SK-N-SH (cell line): ENCODE data around the gene MYPOP.

ENCODE experiments used
- EP300 ChIP-seq, 2 experiments: IDR thresholded peaks; 2 replicates each; pipeline versions ENCODE4 v1.4.0 to v1.6.1; 2012; ENCODE audit warnings: borderline replicate concordance in 1 of 2, low read depth in 1 of 2, low read length in 1 of 2
- GATA2 ChIP-seq: sonication (generic); formaldehyde crosslinking; IDR thresholded peaks from 2 replicates; pipeline ENCODE4 v1.5.0; 2020; ENCODE audit warnings: mild to moderate bottlenecking, missing genetic modification reagents
- JUND ChIP-seq: IDR thresholded peaks from 2 replicates; pipeline ENCODE4 v1.4.0; 2012
- MXI1 ChIP-seq: IDR thresholded peaks from 2 replicates; pipeline ENCODE4 v1.6.1; 2012; ENCODE audit warnings: mild to moderate bottlenecking, low read depth, low read length, improper control_type of control experiment
- POLR2AphosphoS5 ChIP-seq: IDR thresholded peaks from 2 replicates; pipeline ENCODE4 v1.6.1; 2012; ENCODE audit warnings: low read depth, low read length
- RCOR1 ChIP-seq: fragments of 150-350 bp; IDR thresholded peaks from 2 replicates; pipeline ENCODE4 v1.6.1; 2017; ENCODE audit warnings: antibody characterized with exemption, low read length
- SMC3 ChIP-seq: IDR thresholded peaks from 2 replicates; pipeline ENCODE4 v1.6.1; 2012; ENCODE audit warnings: low read depth, low read length, improper control_type of control experiment
- TF ChIP-seq, protein P1 (sequence below): fragments of 200-600 bp; sonication (generic); IDR thresholded peaks from 2 replicates; pipeline ENCODE4 v1.6.1; 2017; ENCODE audit warnings: antibody characterized with exemption, mild to moderate bottlenecking, moderate library complexity
- TF ChIP-seq, protein P2 (sequence below): fragments of 150-350 bp; IDR thresholded peaks from 2 replicates; pipeline ENCODE4 v1.6.1; 2017; ENCODE audit warnings: antibody characterized with exemption, low read length, low read depth, borderline replicate concordance
- TF ChIP-seq, protein P3 (sequence below): IDR thresholded peaks from 2 replicates; pipeline ENCODE4 v1.4.0; 2012; ENCODE audit warnings: low read depth, borderline replicate concordance
- TF ChIP-seq, protein P4 (sequence below): IDR thresholded peaks from 2 replicates; pipeline ENCODE4 v1.6.1; 2012; ENCODE audit warnings: mild to moderate bottlenecking, low read depth, low read length, moderate library complexity

DNA sequence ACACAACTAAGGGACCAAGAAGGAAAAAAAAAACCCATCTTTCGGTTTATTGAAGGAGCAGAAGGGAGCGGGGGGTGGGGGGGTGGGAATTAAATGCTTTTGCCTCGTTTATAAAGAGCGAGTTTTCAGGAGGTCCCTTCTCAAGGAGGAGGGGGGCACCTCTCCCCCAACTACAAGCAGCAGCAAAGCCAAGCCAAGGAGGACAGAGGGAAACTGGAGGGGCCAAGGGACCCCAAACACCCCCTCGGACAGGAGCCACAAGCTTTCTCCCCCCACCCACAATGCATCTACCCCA lies 18.9 kb downstream of the MYPOP start:
- TF ChIP-seq, protein P1, sequence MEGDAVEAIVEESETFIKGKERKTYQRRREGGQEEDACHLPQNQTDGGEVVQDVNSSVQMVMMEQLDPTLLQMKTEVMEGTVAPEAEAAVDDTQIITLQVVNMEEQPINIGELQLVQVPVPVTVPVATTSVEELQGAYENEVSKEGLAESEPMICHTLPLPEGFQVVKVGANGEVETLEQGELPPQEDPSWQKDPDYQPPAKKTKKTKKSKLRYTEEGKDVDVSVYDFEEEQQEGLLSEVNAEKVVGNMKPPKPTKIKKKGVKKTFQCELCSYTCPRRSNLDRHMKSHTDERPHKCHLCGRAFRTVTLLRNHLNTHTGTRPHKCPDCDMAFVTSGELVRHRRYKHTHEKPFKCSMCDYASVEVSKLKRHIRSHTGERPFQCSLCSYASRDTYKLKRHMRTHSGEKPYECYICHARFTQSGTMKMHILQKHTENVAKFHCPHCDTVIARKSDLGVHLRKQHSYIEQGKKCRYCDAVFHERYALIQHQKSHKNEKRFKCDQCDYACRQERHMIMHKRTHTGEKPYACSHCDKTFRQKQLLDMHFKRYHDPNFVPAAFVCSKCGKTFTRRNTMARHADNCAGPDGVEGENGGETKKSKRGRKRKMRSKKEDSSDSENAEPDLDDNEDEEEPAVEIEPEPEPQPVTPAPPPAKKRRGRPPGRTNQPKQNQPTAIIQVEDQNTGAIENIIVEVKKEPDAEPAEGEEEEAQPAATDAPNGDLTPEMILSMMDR = no peak
- TF ChIP-seq POLR2AphosphoS5 (no peak), JUND (no peak), SMC3 (no peak), RCOR1 (no peak), EP300 (IDR thresholded peaks at IDR 0.05; ENCODE audit: borderline replicate concordance in 1 of 2, low read depth in 1 of 2, low read length in 1 of 2) (no peak), GATA2 (no peak), MXI1 (no peak)
- TF ChIP-seq, protein P2, sequence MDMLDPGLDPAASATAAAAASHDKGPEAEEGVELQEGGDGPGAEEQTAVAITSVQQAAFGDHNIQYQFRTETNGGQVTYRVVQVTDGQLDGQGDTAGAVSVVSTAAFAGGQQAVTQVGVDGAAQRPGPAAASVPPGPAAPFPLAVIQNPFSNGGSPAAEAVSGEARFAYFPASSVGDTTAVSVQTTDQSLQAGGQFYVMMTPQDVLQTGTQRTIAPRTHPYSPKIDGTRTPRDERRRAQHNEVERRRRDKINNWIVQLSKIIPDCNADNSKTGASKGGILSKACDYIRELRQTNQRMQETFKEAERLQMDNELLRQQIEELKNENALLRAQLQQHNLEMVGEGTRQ = no peak
- TF ChIP-seq, protein P3, sequence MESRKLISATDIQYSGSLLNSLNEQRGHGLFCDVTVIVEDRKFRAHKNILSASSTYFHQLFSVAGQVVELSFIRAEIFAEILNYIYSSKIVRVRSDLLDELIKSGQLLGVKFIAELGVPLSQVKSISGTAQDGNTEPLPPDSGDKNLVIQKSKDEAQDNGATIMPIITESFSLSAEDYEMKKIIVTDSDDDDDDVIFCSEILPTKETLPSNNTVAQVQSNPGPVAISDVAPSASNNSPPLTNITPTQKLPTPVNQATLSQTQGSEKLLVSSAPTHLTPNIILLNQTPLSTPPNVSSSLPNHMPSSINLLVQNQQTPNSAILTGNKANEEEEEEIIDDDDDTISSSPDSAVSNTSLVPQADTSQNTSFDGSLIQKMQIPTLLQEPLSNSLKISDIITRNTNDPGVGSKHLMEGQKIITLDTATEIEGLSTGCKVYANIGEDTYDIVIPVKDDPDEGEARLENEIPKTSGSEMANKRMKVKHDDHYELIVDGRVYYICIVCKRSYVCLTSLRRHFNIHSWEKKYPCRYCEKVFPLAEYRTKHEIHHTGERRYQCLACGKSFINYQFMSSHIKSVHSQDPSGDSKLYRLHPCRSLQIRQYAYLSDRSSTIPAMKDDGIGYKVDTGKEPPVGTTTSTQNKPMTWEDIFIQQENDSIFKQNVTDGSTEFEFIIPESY = no peak
- TF ChIP-seq, protein P4, sequence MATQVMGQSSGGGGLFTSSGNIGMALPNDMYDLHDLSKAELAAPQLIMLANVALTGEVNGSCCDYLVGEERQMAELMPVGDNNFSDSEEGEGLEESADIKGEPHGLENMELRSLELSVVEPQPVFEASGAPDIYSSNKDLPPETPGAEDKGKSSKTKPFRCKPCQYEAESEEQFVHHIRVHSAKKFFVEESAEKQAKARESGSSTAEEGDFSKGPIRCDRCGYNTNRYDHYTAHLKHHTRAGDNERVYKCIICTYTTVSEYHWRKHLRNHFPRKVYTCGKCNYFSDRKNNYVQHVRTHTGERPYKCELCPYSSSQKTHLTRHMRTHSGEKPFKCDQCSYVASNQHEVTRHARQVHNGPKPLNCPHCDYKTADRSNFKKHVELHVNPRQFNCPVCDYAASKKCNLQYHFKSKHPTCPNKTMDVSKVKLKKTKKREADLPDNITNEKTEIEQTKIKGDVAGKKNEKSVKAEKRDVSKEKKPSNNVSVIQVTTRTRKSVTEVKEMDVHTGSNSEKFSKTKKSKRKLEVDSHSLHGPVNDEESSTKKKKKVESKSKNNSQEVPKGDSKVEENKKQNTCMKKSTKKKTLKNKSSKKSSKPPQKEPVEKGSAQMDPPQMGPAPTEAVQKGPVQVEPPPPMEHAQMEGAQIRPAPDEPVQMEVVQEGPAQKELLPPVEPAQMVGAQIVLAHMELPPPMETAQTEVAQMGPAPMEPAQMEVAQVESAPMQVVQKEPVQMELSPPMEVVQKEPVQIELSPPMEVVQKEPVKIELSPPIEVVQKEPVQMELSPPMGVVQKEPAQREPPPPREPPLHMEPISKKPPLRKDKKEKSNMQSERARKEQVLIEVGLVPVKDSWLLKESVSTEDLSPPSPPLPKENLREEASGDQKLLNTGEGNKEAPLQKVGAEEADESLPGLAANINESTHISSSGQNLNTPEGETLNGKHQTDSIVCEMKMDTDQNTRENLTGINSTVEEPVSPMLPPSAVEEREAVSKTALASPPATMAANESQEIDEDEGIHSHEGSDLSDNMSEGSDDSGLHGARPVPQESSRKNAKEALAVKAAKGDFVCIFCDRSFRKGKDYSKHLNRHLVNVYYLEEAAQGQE = no peak
